PC-9 (cell line): Measurements from ENCODE around the gene CCNI2. TPM values are rescaled to one million over a fixed set of nuclear protein-coding genes. Genes with fewer than 3 reads are reported as not detected.

Experiments
- BruUV-seq: library from RNA; stranded (reverse); fragments of 400-500 nt; replicated peaks from 2 replicates; lab custom pipeline; 2021; lab: Mats Ljungman, UMichigan
- CTCF ChIA-PET: fragments of 300-600 bp; sonication (Branson Sonifier 250); formaldehyde crosslinking; loops from one replicate; lab custom pipeline; 2022; ENCODE audit warnings: antibody characterized with exemption; lab: Charles Lee
- POLR2A ChIA-PET: fragments of 300-600 bp; sonication (Branson Sonifier 250); formaldehyde crosslinking; loops from one replicate; lab custom pipeline; 2022; ENCODE audit warnings: antibody characterized with exemption; ENCODE audit not compliant: unreplicated experiment; lab: Charles Lee
- DNase-seq, 2 experiments: peaks; one replicate each; pipeline versions ENCODE4 v3.0.0 to v3.0.0-alpha.2; 2015 to 2022; ENCODE audit warnings: mixed read lengths in 1 of 2
- H2AFZ ChIP-seq: fragments of 200-600 bp; sonication (generic); 2 replicates; pipeline ENCODE4 v1.8.1; 2017; ENCODE audit warnings: antibody characterized with exemption
- H3F3A ChIP-seq: fragments of 200-600 bp; sonication (generic); 2 replicates; pipeline ENCODE4 v1.8.1; 2017; ENCODE audit warnings: antibody characterized with exemption, mild to moderate bottlenecking, low read depth; ENCODE audit not compliant: insufficient read depth
- H3K27ac ChIP-seq: fragments of 200-600 bp; sonication (generic); 2 replicates; pipeline ENCODE4 v1.6.1; 2016; ENCODE audit warnings: mixed run types
- H3K27me3 ChIP-seq: fragments of 200-600 bp; sonication (generic); 2 replicates; pipeline ENCODE4 v1.6.1; 2016; ENCODE audit warnings: low read depth, mixed run types; ENCODE audit not compliant: insufficient read depth
- H3K36me3 ChIP-seq: fragments of 200-600 bp; sonication (generic); 2 replicates; pipeline ENCODE4 v1.6.1; 2016; ENCODE audit warnings: low read depth, mixed run types
- H3K4me1 ChIP-seq: fragments of 200-600 bp; sonication (generic); replicated peaks from 2 replicates; pipeline ENCODE4 v1.6.1; 2016; ENCODE audit warnings: mixed run types; ENCODE audit not compliant: insufficient read depth
- H3K4me2 ChIP-seq: fragments of 200-600 bp; sonication (generic); 2 replicates; pipeline ENCODE4 v1.6.1; 2017; ENCODE audit warnings: mixed run types
- H3K4me3 ChIP-seq: fragments of 200-600 bp; sonication (generic); 2 replicates; pipeline ENCODE4 v1.6.1; 2016; ENCODE audit warnings: mixed run types
- H3K79me2 ChIP-seq: fragments of 200-600 bp; sonication (generic); 2 replicates; pipeline ENCODE4 v1.6.1; 2017; ENCODE audit warnings: low read depth, mixed run types
- H3K9me2 ChIP-seq: fragments of 200-600 bp; sonication (generic); 2 replicates; pipeline ENCODE4 v1.8.1; 2017; ENCODE audit warnings: mild to moderate bottlenecking; ENCODE audit not compliant: insufficient read depth
- H3K9me3 ChIP-seq: fragments of 200-600 bp; sonication (generic); 2 replicates; pipeline ENCODE4 v1.8.1; 2016; ENCODE audit warnings: low read depth; ENCODE audit not compliant: insufficient read depth
- H4K20me1 ChIP-seq: fragments of 200-600 bp; sonication (generic); 2 replicates; pipeline ENCODE4 v1.8.1; 2017; ENCODE audit not compliant: insufficient read depth
- CTCF ChIP-seq: fragments of 200-600 bp; sonication (generic); conservative IDR thresholded peaks from 2 replicates; pipeline ENCODE4 v1.6.1; 2017; ENCODE audit warnings: mixed run types, antibody characterized with exemption, mild to moderate bottlenecking, moderate library complexity
- EZH2 ChIP-seq: fragments of 200-600 bp; sonication (generic); IDR thresholded peaks from 2 replicates; pipeline ENCODE4 v1.8.0; 2017; ENCODE audit warnings: antibody characterized with exemption, low read depth
- intact Hi-C: fragments of 100-400 bp; cut with micrococcal nuclease; formaldehyde crosslinking; loops from one replicate; pipeline ENCODE4 v1.10.0; 2022; ENCODE audit not compliant: unreplicated experiment
- total RNA-seq: library from RNA; stranded (reverse); gene quantifications from 2 replicates; pipeline ENCODE4 v1.2.3, GENCODE V29; 2021

CCNI2 gene
- total RNA-seq, 1 experiment from 2014 or later, result 1.2 TPM

GRCh38 chr5:132742158-132742557 is 5.1 kb upstream of the CCNI2 start:
- Histone ChIP-seq H3K4me3 (no peak overlapping the region), H3K27ac (no peak overlapping the region), H3F3A (peaks cover 5% of the 10 kb centered on the region; the same call in 1 of the 2 replicates), H3K4me1 (peaks cover 6% of the 10 kb centered on the region), H3K9me3 (no peaks in the 10 kb centered on the region), H4K20me1 (no peaks in the 10 kb centered on the region), H3K27me3 (no peaks in the 10 kb centered on the region), H2AFZ (no peak overlapping the region), H3K79me2 (no peaks in the 10 kb centered on the region; the same call in 1 of the 2 replicates), H3K36me3 (no peaks in the 10 kb centered on the region), H3K9me2 (no peaks in the 10 kb centered on the region), H3K4me2 (no peak overlapping the region)
- POLR2A ChIA-PET, result no interaction called here
- TF ChIP-seq CTCF (no peak), EZH2 (no peak)
- BruUV-seq, result no TSS peak
- no peak for DNase-seq
- CTCF ChIA-PET, result no interaction called here
- intact Hi-C loops, result no loop called here

- Histone ChIP-seq H3K36me3 (no peaks in the 10 kb centered on the region), H2AFZ (no peak overlapping the region), H3K9me3 (no peaks in the 10 kb centered on the region), H3K4me3 (no peak overlapping the region), H4K20me1 (no peaks in the 10 kb centered on the region), H3K9me2 (no peaks in the 10 kb centered on the region), H3K27ac (no peak overlapping the region), H3F3A (peaks cover 5% of the 10 kb centered on the region; the same call in 1 of the 2 replicates), H3K4me2 (no peak overlapping the region), H3K27me3 (no peaks in the 10 kb centered on the region), H3K79me2 (no peaks in the 10 kb centered on the region), H3K4me1 (peaks cover 6% of the 10 kb centered on the region)
- intact Hi-C loops, result no loop called here
- no peak for TF ChIP-seq EZH2
- no peak for TF ChIP-seq CTCF
- CTCF ChIA-PET, result no interaction called here
- BruUV-seq, result no TSS peak
- POLR2A ChIA-PET, result no interaction called here
- DNase-seq, result no peak
Observed at GRCh38 chr5:132742626-132743025, 4.6 kb upstream of the CCNI2 start.

GRCh38 chr5:132744659-132745058 is 2.6 kb upstream of the CCNI2 start:
- no peaks in the 10 kb centered on the region for H3K9me3 ChIP-seq
- no TSS peak for BruUV-seq
- H3K27ac ChIP-seq, result no peak overlapping the region
- TF ChIP-seq EZH2 (no peak), CTCF (no peak)
- ChIA-PET CTCF (no interaction called here), POLR2A (no interaction called here)
- intact Hi-C loops, result no loop called here
- H3K9me2 ChIP-seq, result no peaks in the 10 kb centered on the region
- no peaks in the 10 kb centered on the region for H3K79me2 ChIP-seq
- H2AFZ ChIP-seq, result no peak overlapping the region
- no peak overlapping the region for H3K4me2 ChIP-seq
- no peaks in the 10 kb centered on the region for H3K36me3 ChIP-seq
- DNase-seq, result no peak
- no peaks in the 10 kb centered on the region for H3K4me1 ChIP-seq
- H4K20me1 ChIP-seq, result no peaks in the 10 kb centered on the region
- no peak overlapping the region for H3K4me3 ChIP-seq
- peaks cover 5% of the 10 kb centered on the region; the same call in 1 of the 2 replicates for H3F3A ChIP-seq
- H3K27me3 ChIP-seq, result no peaks in the 10 kb centered on the region
